TTC549 (cell line): ENCODE results near the gene PDE7B.
"Not testable (repeated sequence)": the region's sequence is repeated elsewhere in the genome, so short reads cannot be mapped to it uniquely, and the experiment has no call there.

ENCODE experiments used
- FAIRE-seq: peaks from 2 replicates; lab custom pipeline; 2012; peaks lifted over from hg19 to GRCh38; lab: Jason Lieb, UNC

The PDE7B gene

GRCh38 chr6:136192902-136193301 is 341.4 kb downstream of the PDE7B start:
- FAIRE-seq, result no peak

GRCh38 chr6:136201732-136202131 is 350.2 kb downstream of the PDE7B start:
- no peak for FAIRE-seq

DNA sequence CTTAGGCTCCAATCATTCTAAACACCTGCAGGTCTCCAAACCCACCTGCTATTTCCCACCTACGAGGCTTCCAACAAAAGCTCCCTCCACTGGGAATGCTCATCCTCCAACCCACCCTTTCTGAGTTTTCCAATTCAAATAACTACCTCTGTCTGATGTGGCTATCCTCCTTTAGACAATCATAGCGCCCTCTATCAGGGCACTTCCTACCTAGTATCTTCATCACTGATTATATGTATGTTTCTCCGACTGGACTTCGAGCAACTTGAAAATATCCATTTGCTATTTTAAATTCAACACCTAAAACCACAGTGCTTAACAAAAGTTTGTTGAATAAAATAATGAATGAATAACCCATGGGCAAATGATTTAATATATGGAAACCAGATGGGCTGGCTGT is 357.3 kb downstream of the PDE7B start:
- no peak for FAIRE-seq

- no peak for FAIRE-seq
Observed at GRCh38 chr6:136209496-136209895, 358.0 kb downstream of the PDE7B start.

GRCh38 chr6:136210398-136211165 is 359.1 kb downstream of the PDE7B start:
- no peak for FAIRE-seq

DNA sequence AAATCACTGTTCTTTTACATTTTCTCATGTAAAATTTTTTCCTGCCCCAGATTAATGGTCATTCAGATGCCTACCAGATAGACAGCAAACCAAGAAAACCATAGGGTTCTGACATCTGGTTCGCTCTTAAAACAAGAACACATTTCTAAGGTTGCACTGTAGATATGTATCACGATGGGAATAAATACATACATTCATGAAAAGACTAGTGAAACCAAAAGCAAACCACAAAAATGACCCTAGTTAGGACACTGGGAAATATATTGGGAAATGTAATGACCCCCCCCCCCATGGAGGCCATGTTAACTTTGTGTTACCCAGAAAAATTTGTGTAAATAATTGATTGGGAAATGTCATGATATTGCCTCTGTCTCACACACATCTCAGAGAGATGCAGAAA is 361.1 kb downstream of the PDE7B start:
- no peak for FAIRE-seq

DNA sequence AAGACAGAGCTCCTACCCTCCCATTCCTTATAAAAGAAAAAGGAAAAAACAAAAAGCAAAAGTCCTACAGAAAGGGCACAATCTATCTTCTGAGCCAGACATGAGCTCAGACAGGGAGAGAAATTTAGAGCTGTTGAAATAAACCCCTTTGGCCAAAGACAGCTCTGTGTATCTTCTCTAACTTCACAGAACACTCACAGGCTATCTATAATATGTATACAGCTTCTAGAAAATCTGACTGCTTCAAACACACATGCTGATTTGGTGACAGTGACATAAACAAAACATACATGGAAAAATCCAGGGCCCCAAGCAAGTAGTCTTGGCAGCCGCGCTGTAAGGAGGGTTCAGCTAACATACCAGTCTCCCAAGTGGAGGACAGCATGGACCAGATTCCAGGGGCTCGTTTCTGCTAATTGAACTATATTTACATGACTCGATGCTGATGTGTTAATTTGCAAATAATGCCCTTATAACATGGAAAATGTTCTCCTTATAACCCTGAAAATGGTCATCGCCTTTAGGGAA is 361.6 kb downstream of the PDE7B start:
- FAIRE-seq, result no peak

GRCh38 chr6:136213853-136214252 is 362.4 kb downstream of the PDE7B start:
- no peak for FAIRE-seq

DNA sequence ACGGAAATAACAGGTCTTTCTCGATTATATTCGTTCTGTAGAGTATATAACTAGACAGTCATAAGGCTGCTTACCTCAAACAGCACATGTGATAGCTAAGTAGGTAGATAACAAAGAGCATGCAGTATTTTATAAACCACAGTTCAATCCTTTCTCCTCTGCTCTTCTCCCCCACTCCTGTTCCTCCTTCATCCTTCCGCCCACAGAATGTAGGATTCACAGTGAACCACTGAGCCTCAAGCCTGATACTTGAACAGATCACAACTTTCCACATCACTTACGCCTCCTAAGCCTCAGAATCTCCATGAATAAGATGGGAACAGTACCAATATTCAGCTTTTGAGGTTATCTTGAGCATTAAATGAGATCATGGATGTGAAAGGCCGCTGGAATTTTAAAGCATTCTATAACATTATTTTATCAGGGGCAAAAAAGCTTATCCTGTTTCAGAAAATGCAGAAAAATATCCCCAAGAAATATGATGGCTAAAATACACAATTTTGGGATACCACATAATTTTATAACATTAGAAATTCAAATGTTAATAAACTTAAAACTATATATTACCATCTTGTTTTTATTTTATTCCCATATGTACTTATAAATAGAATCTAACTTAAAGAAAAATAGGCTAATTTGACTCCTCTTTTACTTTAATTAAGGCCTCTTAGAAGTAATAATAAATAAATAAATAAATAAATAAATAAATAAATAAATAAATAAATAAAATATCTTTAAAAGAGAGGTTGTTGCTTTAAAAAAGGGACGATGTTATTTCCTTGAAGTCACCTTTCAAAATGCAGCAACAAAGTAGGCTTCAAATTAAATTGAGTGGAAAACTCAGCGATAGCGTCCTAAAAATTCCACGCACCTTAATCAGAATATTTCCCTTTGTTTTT is 365.3 kb downstream of the PDE7B start:
- no peak for FAIRE-seq

- FAIRE-seq, result not testable (repeated sequence)
Observed at GRCh38 chr6:136224974-136225373, 373.5 kb downstream of the PDE7B start.

GRCh38 chr6:136225496-136225895 is 374.0 kb downstream of the PDE7B start:
- no peak for FAIRE-seq

DNA sequence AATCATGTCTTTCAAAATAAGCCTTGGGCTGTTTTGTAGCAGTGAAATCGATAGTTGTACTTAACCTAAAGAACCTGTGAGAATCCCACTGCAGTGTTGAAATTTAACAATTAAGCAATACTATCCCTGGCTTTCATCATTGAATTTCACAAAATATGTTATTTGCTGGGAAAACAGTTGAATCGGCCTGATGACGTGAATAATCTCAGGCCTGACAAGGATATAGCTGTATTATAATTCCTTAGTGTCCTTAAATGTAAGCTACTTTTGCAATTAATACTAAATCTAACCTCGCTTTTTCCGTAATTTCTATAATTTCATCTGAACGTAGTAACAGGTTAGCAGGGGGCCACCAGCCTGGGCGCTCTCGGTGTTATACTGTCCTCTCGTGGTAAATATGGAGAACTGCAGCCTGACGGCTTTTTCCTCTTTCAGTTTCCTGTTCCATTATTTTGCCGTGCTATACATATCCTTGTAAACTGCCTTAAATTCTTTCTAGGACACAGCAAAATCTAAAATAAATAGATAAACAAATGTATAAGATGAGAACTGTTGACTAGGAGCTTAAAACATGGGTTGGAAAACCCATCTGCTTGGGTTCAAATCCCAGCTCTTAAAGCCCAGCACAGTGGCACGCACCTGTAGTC is 374.6 kb downstream of the PDE7B start:
- FAIRE-seq, result no peak

DNA sequence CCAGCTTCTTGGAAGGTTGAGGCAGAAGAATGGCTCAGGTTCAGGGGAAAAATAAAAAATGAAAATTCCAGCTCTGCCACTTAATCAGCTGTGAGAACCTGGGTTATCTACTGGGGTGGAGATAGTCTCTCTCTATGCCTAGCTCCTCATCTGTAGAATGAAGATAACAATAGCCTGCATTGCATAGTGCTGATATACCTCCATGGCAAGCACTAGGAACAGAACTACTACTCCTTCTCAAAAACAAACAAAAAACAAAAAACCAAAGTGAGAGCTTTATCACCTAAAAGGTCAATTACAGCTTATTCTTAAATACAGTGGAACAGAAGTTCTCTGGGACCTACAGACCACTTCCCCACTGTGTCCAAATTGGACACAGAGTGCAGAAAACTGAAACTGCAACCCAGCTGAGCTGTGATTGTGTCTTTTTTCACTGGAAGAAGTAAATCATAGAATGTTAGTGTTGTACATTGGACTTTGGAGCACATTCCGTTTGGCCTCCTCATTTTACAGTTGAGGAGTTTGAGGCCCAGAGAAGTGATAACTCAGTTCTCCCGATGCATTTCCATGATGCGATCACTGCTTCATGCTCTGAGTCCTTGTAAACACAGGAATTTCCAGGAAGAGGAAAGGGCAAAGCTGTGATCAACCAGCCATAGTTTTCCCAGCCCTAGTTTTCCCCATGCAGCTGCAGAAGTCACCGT is 375.3 kb downstream of the PDE7B start:
- no peak for FAIRE-seq

GRCh38 chr6:136228814-136229213 is 377.3 kb downstream of the PDE7B start:
- no peak for FAIRE-seq

DNA sequence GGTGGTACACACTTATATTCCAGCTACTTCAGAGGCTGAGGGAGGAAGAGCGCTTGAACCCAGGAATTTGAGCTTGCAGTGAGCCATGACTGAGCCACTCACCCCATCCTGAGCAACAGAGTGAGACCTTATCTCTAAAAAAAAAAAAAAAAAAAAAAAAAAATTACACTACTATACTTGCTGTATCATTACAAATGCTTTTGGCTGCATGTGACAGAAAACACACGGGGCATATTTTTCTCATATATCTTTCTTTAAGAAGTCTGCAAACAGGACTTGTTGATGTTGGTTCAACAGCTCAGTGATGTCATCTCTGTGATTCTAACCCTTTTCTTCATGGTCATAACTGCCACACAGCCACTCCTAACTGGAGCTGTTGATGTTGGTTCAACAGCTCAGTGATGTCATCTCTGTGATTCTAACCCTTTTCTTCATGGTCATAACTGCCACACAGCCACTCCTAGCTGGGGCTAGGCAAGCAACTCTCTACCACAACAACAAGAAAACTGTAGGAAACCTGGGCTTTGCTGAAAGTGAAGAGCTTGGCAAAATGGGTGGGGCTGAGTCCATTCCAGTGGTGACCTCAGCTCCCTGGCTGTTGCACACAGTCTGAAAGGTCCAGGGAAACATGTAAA is 378.8 kb downstream of the PDE7B start:
- FAIRE-seq, result no peak

- no peak for FAIRE-seq
Observed at GRCh38 chr6:136232701-136233100, 381.2 kb downstream of the PDE7B start.

GRCh38 chr6:136235233-136235564 is 383.7 kb downstream of the PDE7B start:
- no peak for FAIRE-seq

DNA sequence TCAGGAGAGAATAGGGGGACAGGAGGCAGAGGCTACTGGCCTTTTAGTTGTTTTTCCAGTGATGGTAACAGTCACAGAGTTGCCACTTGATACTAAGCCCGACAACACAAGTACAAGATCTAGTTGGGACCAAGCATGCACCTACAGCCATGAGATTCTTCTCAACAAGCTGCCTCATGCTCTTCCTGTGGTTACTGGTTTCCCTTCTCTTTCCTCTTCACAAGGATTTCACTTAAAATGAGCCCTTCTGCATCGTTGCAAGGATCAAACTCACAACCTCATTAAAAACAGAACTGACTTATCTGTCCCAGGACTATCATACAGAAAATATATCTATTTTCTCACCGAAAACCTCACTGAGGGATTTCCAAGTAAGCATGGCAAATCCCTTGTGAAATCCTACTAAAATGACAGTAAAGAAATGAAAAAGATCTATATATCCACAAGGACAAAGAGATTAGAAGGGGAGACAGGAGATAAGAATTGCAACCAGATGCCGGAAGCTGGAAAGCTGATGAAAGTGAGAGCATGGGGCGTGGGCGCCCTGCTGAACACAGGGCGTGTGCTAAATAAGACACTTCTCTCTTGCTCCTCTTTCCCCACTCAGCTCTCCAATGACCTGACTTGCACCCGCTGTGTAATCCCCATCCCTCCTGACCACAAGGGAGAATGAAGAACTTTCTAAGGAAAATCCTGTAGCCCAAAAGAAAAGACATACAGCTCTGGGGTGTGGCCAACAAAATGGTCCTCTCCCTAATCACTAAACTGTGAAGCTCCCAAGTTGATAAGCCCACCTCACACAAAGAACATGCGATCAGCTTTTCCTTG is 385.2 kb downstream of the PDE7B start:
- FAIRE-seq, result no peak

- FAIRE-seq, result no peak
Observed at GRCh38 chr6:136244061-136244616, 392.6 kb downstream of the PDE7B start.
